Colonic mucosa (tissue), 4 donors: ENCODE measurements around the gene ZG16. TPM values are rescaled to one million over a fixed set of nuclear protein-coding genes. Genes with fewer than 3 reads are reported as not detected.
"Not testable (repeated sequence)": the region's sequence is repeated elsewhere in the genome, so short reads cannot be mapped to it uniquely, and the experiment has no call there.

Source experiments
- DNase-seq: peaks from one replicate; pipeline ENCODE4 v3.0.0-alpha.2; 2020
- H3K27ac ChIP-seq: fragments of 200-600 bp; one replicate; pipeline ENCODE4 v1.8.0; 2021
- H3K27me3 ChIP-seq: fragments of 200-600 bp; one replicate; pipeline ENCODE4 v1.8.0; 2021
- H3K36me3 ChIP-seq: fragments of 200-600 bp; one replicate; pipeline ENCODE4 v1.8.0; 2021
- H3K4me1 ChIP-seq: fragments of 200-600 bp; one replicate; pipeline ENCODE4 v1.8.0; 2021; ENCODE audit warnings: mild to moderate bottlenecking
- H3K4me3 ChIP-seq: fragments of 200-600 bp; one replicate; pipeline ENCODE4 v1.8.0; 2021
- H3K9ac ChIP-seq, 2 donors: one replicate each; pipeline ENCODE4 v1.7.0; 2013; ENCODE audit warnings: control low read depth in 2 of 2, low read depth in 2 of 2, low read length in 2 of 2
- H3K9me3 ChIP-seq: fragments of 200-600 bp; one replicate; pipeline ENCODE4 v1.8.0; 2021
- intact Hi-C: fragments of 100-400 bp; cut with DNase I; formaldehyde crosslinking; loops from one replicate; pipeline ENCODE4 v1.14.1; 2022
- total RNA-seq, 2 donors: library from RNA; stranded (reverse); fragmentation: NEBNext Ultra II Directional in 1 of 2; extraction: Animal tissue kit (Norgen Biotek cat#: 25700) in 1 of 2; gene quantifications; one replicate each; pipeline ENCODE4 v1.2.1, GENCODE V29; 2021
- TF ChIP-seq, protein P1 (sequence below): fragments of 200-600 bp; IDR thresholded peaks from one replicate; pipeline ENCODE4 v1.8.0; 2022; ENCODE audit warnings: antibody characterized with exemption, mild to moderate bottlenecking
- donor health status: healthy.
- donor health status: DM: no; HTN: no; CAD: no.
- donor health status: DM: no; HTN: no; CAD: no.

Gene ZG16
- total RNA-seq, 2 donors from 2014 or later, result 280 to 758 TPM

DNA sequence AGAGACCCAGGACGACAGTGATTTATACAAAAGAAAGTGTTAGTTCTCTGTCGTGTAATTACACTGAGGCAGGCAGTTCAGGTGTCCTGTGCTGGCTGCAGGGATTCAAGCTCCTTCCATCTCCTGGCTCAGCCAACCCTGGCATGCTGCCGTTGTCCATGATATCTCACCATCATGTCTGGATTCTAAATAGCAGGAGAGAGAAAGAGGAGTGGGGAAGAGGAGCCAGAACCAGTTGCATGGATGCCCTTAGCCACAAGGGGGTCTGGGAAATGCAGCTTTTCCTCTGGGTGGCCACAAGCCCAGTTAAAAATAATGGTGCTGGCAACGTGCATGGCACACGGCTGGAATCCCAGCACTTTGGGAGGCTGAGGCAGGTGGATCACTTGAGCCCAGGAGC is 41.9 kb upstream of the ZG16 start:
- no peaks in the 10 kb centered on the region for H3K27me3 ChIP-seq
- H3K27ac ChIP-seq, result peak overlapping the region; percentile 16
- no peak overlapping the region for H3K9ac ChIP-seq
- TF ChIP-seq, protein P1, sequence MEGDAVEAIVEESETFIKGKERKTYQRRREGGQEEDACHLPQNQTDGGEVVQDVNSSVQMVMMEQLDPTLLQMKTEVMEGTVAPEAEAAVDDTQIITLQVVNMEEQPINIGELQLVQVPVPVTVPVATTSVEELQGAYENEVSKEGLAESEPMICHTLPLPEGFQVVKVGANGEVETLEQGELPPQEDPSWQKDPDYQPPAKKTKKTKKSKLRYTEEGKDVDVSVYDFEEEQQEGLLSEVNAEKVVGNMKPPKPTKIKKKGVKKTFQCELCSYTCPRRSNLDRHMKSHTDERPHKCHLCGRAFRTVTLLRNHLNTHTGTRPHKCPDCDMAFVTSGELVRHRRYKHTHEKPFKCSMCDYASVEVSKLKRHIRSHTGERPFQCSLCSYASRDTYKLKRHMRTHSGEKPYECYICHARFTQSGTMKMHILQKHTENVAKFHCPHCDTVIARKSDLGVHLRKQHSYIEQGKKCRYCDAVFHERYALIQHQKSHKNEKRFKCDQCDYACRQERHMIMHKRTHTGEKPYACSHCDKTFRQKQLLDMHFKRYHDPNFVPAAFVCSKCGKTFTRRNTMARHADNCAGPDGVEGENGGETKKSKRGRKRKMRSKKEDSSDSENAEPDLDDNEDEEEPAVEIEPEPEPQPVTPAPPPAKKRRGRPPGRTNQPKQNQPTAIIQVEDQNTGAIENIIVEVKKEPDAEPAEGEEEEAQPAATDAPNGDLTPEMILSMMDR, result no peak
- peaks cover 21% of the 10 kb centered on the region for H3K4me1 ChIP-seq
- intact Hi-C loops, result no loop called here
- no peak overlapping the region for H3K4me3 ChIP-seq
- no peaks in the 10 kb centered on the region for H3K36me3 ChIP-seq
- no peaks in the 10 kb centered on the region for H3K9me3 ChIP-seq
- no peak for DNase-seq

DNA sequence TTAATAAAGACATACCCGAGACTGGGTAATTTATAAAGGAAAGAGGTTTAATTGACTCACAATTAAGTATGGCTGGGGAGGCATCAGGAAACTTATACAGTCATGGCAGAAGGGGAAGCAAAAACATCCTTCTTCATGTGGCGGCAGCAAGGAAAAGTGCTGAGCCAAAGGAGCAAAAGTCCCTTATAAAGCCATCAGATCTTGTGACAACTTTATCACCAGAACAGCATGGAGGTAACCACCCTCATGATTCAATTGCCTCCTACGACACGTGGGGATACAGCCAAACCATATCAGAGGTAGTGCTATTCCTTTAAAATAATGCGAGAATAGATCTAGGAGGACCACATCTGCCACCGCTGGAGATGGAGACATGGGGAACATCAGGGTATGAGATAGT is 41.3 kb upstream of the ZG16 start:
- H3K4me3 ChIP-seq, result no peak overlapping the region
- H3K27me3 ChIP-seq, result no peaks in the 10 kb centered on the region
- H3K4me1 ChIP-seq, result peaks cover 21% of the 10 kb centered on the region
- peak overlapping the region; percentile 16 for H3K27ac ChIP-seq
- DNase-seq, result peak; percentile 60
- no peak overlapping the region for H3K9ac ChIP-seq
- no peaks in the 10 kb centered on the region for H3K36me3 ChIP-seq
- intact Hi-C loops, result no loop called here
- no peaks in the 10 kb centered on the region for H3K9me3 ChIP-seq
- TF ChIP-seq, protein P1, result no peak

DNA sequence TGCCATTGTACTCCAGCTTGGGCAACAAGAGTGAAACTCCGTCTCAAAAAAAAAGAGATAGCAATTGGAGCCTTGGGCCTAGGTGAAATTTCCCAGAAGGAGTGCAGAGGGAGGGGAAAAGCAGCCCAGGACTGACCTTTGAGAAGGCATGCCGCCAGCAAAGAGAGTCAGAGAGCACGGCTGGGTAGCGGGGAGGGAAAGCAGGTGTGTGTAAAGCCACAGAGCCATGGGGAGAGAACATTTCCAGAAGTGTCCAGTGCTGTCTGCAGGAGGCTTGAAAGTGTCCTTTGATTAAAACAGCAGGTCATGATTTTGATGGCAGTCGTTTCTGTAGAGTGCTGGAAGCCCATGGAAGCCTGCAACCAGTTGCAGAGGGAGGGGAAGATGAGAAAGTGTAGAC is 40.3 kb upstream of the ZG16 start:
- H3K27me3 ChIP-seq, result no peaks in the 10 kb centered on the region
- H3K4me3 ChIP-seq, result no peak overlapping the region
- TF ChIP-seq, protein P1, result no peak
- no peak overlapping the region for H3K9ac ChIP-seq
- H3K4me1 ChIP-seq, result peaks cover 21% of the 10 kb centered on the region
- peak overlapping the region; percentile 43 for H3K27ac ChIP-seq
- intact Hi-C loops, result no loop called here
- no peaks in the 10 kb centered on the region for H3K9me3 ChIP-seq
- no peaks in the 10 kb centered on the region for H3K36me3 ChIP-seq
- peak; percentile 39 for DNase-seq

DNA sequence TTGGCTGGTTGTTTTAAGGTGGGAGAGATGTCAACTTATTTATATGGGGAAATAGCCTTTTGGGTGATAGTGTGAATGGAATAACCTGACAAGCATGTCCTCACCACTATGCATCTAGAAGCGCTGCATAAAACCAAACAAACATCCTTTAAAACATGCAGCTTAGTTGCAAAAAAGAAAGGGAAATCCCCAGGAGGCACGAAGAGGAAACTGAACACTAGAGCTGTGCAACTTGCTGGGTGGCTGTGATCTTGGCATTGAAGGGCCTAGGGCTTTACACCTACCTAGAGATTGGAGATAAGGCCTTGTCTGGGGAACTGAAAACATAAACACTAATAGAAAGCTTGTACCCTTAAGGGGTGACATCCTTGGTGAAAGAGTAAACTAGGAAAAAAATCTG is 39.5 kb upstream of the ZG16 start:
- H3K27me3 ChIP-seq, result no peaks in the 10 kb centered on the region
- intact Hi-C loops, result no loop called here
- peak overlapping the region; percentile 43 for H3K27ac ChIP-seq
- TF ChIP-seq, protein P1, result no peak
- no peaks in the 10 kb centered on the region for H3K36me3 ChIP-seq
- DNase-seq, result peak; percentile 63
- peak overlapping the region in 1 of 2 donors; percentile 46 for H3K9ac ChIP-seq
- H3K9me3 ChIP-seq, result no peaks in the 10 kb centered on the region
- no peak overlapping the region for H3K4me3 ChIP-seq
- H3K4me1 ChIP-seq, result peaks cover 21% of the 10 kb centered on the region

DNA sequence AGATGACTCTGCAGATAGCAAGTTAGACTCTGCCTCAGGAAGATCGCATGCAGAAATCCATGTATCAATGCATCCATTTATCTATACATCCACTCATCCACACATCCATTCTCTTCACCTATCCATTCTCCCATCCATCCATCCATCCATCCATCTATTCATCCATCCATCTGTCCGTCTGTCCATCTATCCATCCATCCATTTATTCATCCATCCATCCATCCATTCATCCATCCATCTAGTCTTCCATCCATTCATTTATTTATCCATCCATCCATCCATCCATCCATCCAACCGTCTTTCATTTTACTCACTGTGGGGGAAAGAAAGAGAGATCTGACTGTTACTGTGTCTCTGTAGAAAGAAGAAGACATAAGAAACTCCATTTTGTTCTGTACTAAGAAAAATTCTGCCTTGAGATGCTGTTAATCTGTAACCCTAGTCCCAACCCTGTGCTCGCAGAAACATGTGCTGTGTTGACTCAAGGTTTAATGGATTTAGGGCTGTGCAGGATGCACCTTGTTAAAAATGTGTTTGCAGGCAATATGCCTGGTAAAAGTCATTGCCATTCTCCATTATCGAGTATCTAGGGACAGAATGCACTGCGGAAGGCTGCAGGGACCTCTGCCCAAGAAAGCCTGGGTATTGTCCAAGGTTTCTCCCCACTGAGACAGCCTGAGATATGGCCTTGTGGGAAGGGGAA is 38.0 kb upstream of the ZG16 start:
- intact Hi-C loops, H3K36me3 ChIP-seq, H3K9me3 ChIP-seq, H3K27me3 ChIP-seq: not testable (repeated sequence)
- Histone ChIP-seq H3K9ac (peak overlapping the region in 1 of 2 donors; percentile 74), H3K27ac (peak overlapping the region; percentile 81), H3K4me3 (peak overlapping the region; percentile 4), H3K4me1 (peaks cover 21% of the 10 kb centered on the region)
- peak; percentile 71 for DNase-seq

DNA sequence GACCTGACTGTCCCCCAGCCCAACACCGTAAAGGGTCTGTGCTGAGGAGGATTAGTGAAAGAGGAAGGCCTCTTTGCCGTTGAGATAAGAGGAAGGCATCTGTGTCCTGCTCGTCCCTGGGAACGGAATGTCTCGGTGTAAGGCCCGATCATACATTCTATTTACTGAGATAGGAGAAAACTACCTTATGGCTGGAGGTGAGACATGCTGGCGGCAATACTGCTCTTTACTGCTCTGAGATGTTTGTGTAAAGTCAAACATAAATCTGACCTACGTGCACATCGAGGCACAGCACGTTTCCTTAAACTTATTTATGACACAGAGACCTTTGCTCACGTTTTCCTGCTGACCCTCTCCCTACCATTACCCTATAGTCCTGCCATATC is 37.4 kb upstream of the ZG16 start:
- H3K9ac ChIP-seq, result peak overlapping the region in 1 of 2 donors; percentile 74
- H3K36me3 ChIP-seq, H3K9me3 ChIP-seq, intact Hi-C loops, H3K27me3 ChIP-seq: not testable (repeated sequence)
- H3K4me1 ChIP-seq, result peaks cover 21% of the 10 kb centered on the region
- DNase-seq, result peak; percentile 63
- peak overlapping the region; percentile 4 for H3K4me3 ChIP-seq
- H3K27ac ChIP-seq, result peak overlapping the region; percentile 81
